HG03135 (cell line): ENCODE data around the gene ANTXR2.

Source experiments
- ATAC-seq: cut with Tn5 transposase; IDR thresholded peaks from one replicate; pipeline ENCODE4 v1.9.1; 2021; ENCODE audit warnings: mild to moderate bottlenecking, moderate library complexity; ENCODE audit not compliant: unreplicated experiment

ANTXR2 gene

GRCh38 chr4:79875344-79875899 is 197.6 kb downstream of the ANTXR2 start:
- no peak for ATAC-seq

GRCh38 chr4:79874197-79874596 is 198.8 kb downstream of the ANTXR2 start:
- ATAC-seq, result no peak

GRCh38 chr4:79872738-79873137 is 200.3 kb downstream of the ANTXR2 start:
- ATAC-seq, result no peak

- ATAC-seq, result no peak
Measured at GRCh38 chr4:79871961-79872360, 201.1 kb downstream of the ANTXR2 start.

- ATAC-seq, result no peak
Measured at GRCh38 chr4:79869597-79870237, 203.3 kb downstream of the ANTXR2 start.

DNA sequence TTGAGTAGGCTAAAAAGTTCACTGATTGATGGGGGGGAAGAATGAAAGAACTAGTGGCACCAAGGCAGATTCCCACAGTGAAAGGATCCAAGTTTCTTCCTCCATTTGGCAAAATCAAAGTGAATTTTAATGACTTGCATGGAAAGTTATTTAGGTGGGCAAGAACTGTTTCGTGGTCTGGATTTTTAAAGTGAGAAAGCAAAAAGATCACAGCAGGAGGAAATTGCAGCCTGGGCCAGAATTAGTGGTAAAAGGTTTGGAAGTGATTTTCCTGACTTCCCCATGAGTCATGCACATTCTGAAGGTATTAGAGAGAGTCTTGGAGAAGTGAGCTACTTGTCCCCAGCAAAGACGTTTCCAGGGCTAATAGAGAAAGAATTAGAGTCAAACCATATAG is 207.8 kb downstream of the ANTXR2 start:
- no peak for ATAC-seq

DNA sequence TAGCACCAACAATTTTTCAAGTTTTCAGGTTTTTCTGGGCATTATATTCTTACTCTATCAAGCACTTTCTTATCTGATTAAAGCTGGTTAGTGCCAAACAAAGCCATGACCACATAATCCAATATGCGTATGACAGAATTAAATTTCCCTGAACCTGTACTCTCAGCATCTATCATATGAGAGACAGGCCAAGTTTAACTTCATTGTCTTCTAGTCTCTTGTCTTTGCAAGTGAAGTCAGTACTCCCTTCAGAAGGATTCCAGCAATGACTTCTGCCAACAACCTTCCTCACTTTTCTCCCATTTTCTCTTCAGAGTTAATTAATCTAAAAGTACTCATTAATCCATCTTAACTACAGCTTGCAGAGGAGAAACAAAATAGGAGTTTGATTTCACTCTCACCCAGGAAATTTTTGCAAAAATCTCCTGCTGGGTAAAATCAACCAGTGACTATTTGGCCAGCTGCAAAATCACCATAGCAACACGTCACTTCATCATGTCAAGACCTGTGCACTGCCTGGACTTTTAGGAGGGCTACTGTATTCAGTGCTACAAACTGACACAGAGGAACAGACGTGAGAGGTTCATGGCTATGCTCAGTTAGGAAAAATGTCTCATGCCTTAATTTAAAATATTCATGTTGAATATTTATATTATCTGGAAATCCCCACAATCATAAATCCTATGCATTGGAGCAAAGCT is 208.4 kb downstream of the ANTXR2 start:
- ATAC-seq, result no peak

DNA sequence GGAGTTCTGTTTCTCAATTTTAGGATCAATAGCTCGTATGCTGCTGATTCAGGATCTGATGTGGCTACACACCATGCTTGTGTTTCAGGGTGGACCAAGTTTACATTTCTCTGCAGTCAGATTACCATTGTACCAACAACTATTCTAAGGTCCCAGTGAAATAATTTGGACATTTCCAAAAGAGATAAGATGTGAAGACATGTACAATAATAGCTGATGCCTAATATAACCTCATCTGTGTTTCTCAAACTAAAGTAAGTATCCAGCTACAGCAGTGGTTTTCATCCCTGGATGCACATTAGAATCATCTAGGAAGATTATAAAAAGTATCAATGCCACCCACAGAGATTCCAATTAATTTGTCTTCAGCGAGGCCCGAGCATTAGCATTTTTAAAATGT is 209.7 kb downstream of the ANTXR2 start:
- ATAC-seq, result no peak

- no peak for ATAC-seq
Measured at GRCh38 chr4:79862821-79863220, 210.2 kb downstream of the ANTXR2 start.

DNA sequence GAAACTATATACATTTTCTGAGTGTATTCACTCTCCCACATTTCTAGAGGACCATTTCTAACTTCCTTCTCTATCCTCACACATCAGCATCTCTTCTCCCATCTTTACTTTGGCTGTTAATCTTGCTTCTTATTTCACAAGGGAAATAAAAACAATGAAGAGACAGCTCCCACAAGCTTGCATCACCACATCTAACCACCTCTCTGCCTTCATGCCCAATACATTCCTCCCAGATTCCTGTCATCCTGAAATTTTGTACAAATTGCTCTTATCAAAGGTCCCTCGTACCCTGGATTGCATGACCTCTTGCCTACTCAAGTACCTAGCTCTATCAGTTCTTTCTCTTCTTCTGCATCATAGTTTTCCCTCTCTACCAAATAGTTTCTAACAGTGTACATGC is 215.2 kb downstream of the ANTXR2 start:
- ATAC-seq, result no peak

- ATAC-seq, result no peak
Measured at GRCh38 chr4:79856196-79856595, 216.8 kb downstream of the ANTXR2 start.

DNA sequence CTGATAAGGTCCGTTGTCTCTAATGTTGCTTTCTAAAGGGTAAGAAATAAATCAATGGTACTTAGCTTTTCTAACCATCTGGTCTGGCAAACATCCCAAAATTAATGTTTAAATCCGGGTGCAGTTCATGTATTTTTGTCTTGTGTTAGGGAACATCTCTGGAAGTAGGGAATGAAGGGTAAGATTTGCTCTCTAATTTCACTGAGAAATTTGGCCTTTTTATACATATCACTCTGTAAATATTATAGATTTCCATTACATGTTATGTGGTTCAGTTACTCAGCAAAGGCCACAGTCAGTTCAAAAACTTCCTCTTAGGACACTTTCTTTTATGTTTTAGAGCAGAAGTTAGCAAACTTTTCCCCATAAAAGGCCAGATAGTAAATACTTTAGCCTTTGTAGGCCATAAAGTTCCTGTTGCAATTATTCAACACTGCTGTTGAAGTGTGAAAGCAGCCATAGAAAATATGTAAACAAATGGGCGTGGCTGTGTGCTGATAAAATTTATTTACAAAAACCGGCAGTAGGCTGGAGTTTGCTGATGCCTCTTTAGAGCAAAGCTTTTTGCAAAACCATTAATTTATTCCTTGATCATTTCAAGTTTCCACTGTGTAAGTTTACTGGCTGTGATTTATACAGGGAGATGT is 218.1 kb downstream of the ANTXR2 start:
- ATAC-seq, result no peak

- no peak for ATAC-seq
Measured at GRCh38 chr4:79852305-79852730, 220.7 kb downstream of the ANTXR2 start.

- no peak for ATAC-seq
Measured at GRCh38 chr4:79851625-79852304, 221.3 kb downstream of the ANTXR2 start.
